Stimulated activated CD4-positive, alpha-beta T cell treated with anti-CD3 and anti-CD28 coated beads, TNF-alpha, amount 100 ng/mL, for 48 hours (primary cell): ENCODE results near the gene MIF.
"Not testable (repeated sequence)": the region's sequence is repeated elsewhere in the genome, so short reads cannot be mapped to it uniquely, and the experiment has no call there.

Source experiments
- DNase-seq, 3 donors: peaks; one replicate each; pipeline ENCODE4 v3.0.0-alpha.2; 2020; ENCODE audit warnings: low read depth in 3 of 3

The MIF gene

GRCh38 chr22:23903328-23903971, 9.3 kb downstream of the MIF start:
- no peak for DNase-seq

- no peak for DNase-seq
These were observed 10.5 kb downstream of the MIF start for GRCh38 chr22:23904573-23905254.

- no peak for DNase-seq
These were observed 12.5 kb downstream of the MIF start for GRCh38 chr22:23906641-23907040.

GRCh38 chr22:23907423-23907822, 13.2 kb downstream of the MIF start:
- DNase-seq: not testable (repeated sequence)

GRCh38 chr22:23908587-23909205, 14.5 kb downstream of the MIF start:
- no peak for DNase-seq

- DNase-seq: no peak
These were observed 15.2 kb downstream of the MIF start for GRCh38 chr22:23909296-23909898.

GRCh38 chr22:23910496-23911190, 16.5 kb downstream of the MIF start:
- DNase-seq: no peak

GRCh38 chr22:23911318-23911980, 17.3 kb downstream of the MIF start:
- DNase-seq: no peak

GRCh38 chr22:23912293-23912903, 18.2 kb downstream of the MIF start:
- DNase-seq: no peak

- peak in 1 of 3 donors; percentile 31 for DNase-seq
These were observed 19.1 kb downstream of the MIF start for GRCh38 chr22:23913306-23913660.

GRCh38 chr22:23913661-23914353, 19.6 kb downstream of the MIF start:
- peak; percentile 99 to 100 (median 100) for DNase-seq

GRCh38 chr22:23915290-23915689, 21.1 kb downstream of the MIF start:
- no peak for DNase-seq

- DNase-seq: not testable (repeated sequence)
These were observed 26.1 kb downstream of the MIF start for GRCh38 chr22:23920267-23920611.

GRCh38 chr22:23921586-23922201, 27.5 kb downstream of the MIF start:
- DNase-seq: not testable (repeated sequence)

- DNase-seq: no peak
These were observed 28.7 kb downstream of the MIF start for GRCh38 chr22:23922921-23923320.

- no peak for DNase-seq
These were observed 30.9 kb downstream of the MIF start for GRCh38 chr22:23925020-23925606.

- no peak for DNase-seq
These were observed 32.4 kb downstream of the MIF start for GRCh38 chr22:23926561-23926960.

- DNase-seq: no peak
These were observed 44.3 kb downstream of the MIF start for GRCh38 chr22:23938328-23939016.

- DNase-seq: no peak
These were observed 44.8 kb downstream of the MIF start for GRCh38 chr22:23939017-23939357.
